ENCODE data around the gene SYT3. TPM values are rescaled to one million over a fixed set of nuclear protein-coding genes. Genes with fewer than 3 reads are reported as not detected.

Gene SYT3
- total RNA-seq, result not detected in 2 replicates
- polyA plus RNA-seq (2012), result 0.05 TPM

- DNase-seq (ENCODE audit: low read depth), result peak; percentile 32
These were observed at the start of gene SYT3 for GRCh38 chr19:50639121-50640112. SYT3 (minus strand) TSS chr19:50639881; CDS start chr19:50637411, 2,470 bp downstream.

- no peak for DNase-seq (ENCODE audit: low read depth)
These were observed 49.1 kb upstream of the SYT3 start for GRCh38 chr19:50688766-50689165.

GRCh38 chr19:50686310-50687032 is 46.8 kb upstream of the SYT3 start:
- no peak for DNase-seq (ENCODE audit: low read depth)

- DNase-seq (ENCODE audit: low read depth), result peak; percentile 60
These were observed 39.8 kb upstream of the SYT3 start for GRCh38 chr19:50679177-50680125.

GRCh38 chr19:50678323-50678722 is 38.6 kb upstream of the SYT3 start:
- DNase-seq (ENCODE audit: low read depth), result no peak

- DNase-seq (ENCODE audit: low read depth), result no peak
These were observed 38.0 kb upstream of the SYT3 start for GRCh38 chr19:50677636-50678035.

- DNase-seq (ENCODE audit: low read depth), result no peak
These were observed 37.0 kb upstream of the SYT3 start for GRCh38 chr19:50676625-50677197.

GRCh38 chr19:50673118-50673517 is 33.4 kb upstream of the SYT3 start:
- DNase-seq (ENCODE audit: low read depth), result no peak

- no peak for DNase-seq (ENCODE audit: low read depth)
These were observed 30.4 kb upstream of the SYT3 start for GRCh38 chr19:50670102-50670380.

GRCh38 chr19:50669302-50670101 is 29.8 kb upstream of the SYT3 start:
- peak; percentile 39 for DNase-seq (ENCODE audit: low read depth)

- no peak for DNase-seq (ENCODE audit: low read depth)
These were observed 29.2 kb upstream of the SYT3 start for GRCh38 chr19:50668879-50669278.

GRCh38 chr19:50668416-50668815 is 28.7 kb upstream of the SYT3 start:
- DNase-seq (ENCODE audit: low read depth), result no peak

GRCh38 chr19:50667759-50668231 is 28.1 kb upstream of the SYT3 start:
- DNase-seq (ENCODE audit: low read depth), result no peak

- no peak for DNase-seq (ENCODE audit: low read depth)
These were observed 27.6 kb upstream of the SYT3 start for GRCh38 chr19:50667177-50667758.

- DNase-seq (ENCODE audit: low read depth), result no peak
These were observed 26.9 kb upstream of the SYT3 start for GRCh38 chr19:50666346-50667176.

- DNase-seq (ENCODE audit: low read depth), result no peak
These were observed 24.5 kb upstream of the SYT3 start for GRCh38 chr19:50664204-50664603.

GRCh38 chr19:50663482-50663790 is 23.8 kb upstream of the SYT3 start:
- no peak for DNase-seq (ENCODE audit: low read depth)

- DNase-seq (ENCODE audit: low read depth), result no peak
These were observed 23.2 kb upstream of the SYT3 start for GRCh38 chr19:50662651-50663481.
